Right renal cortex interstitium (tissue), 3 donors: ENCODE measurements around the gene ELP1. TPM values are rescaled to one million over a fixed set of nuclear protein-coding genes. Genes with fewer than 3 reads are reported as not detected.

Experiments used
- DNase-seq, 3 donors: peaks; one replicate each; pipeline ENCODE4 v3.0.0-alpha.2; 2013; ENCODE audit warnings: low read depth in 3 of 3, low spot score in 2 of 3
- polyA plus RNA-seq, 3 donors: library from polyadenylated mRNA; unstranded; fragments of 120-200 nt; gene quantifications; one replicate each; pipeline ENCODE4 v1.2.1, GENCODE V29; 2013; ENCODE audit not compliant: insufficient read length in 3 of 3

Gene ELP1
- polyA plus RNA-seq, 3 donors, result 42.4 to 45.0 (median 42.8) TPM

- peak; percentile 0 to 2 (median 1) for DNase-seq
Measured at GRCh38 chr9:108885643-108886348, 48.1 kb downstream of the ELP1 start.

- DNase-seq, result no peak
Measured at GRCh38 chr9:108884701-108885100, 49.2 kb downstream of the ELP1 start.

- DNase-seq, result no peak
Measured at GRCh38 chr9:108883085-108883484, 50.8 kb downstream of the ELP1 start.

GRCh38 chr9:108882052-108882888, 51.7 kb downstream of the ELP1 start:
- no peak for DNase-seq

- no peak for DNase-seq
Measured at GRCh38 chr9:108880738-108881316, 53.1 kb downstream of the ELP1 start.

GRCh38 chr9:108877524-108877923, 56.4 kb downstream of the ELP1 start:
- DNase-seq, result no peak

GRCh38 chr9:108876425-108876824, 57.5 kb downstream of the ELP1 start:
- DNase-seq, result no peak

- DNase-seq, result no peak
Measured at GRCh38 chr9:108874058-108874788, 59.7 kb downstream of the ELP1 start.

GRCh38 chr9:108869092-108869725, 64.7 kb downstream of the ELP1 start:
- no peak for DNase-seq

- no peak for DNase-seq
Measured at GRCh38 chr9:108867829-108868228, 66.1 kb downstream of the ELP1 start.

- DNase-seq, result no peak
Measured at GRCh38 chr9:108867116-108867515, 66.8 kb downstream of the ELP1 start.

GRCh38 chr9:108866001-108866420, 67.9 kb downstream of the ELP1 start:
- DNase-seq, result no peak

- DNase-seq, result no peak
Measured at GRCh38 chr9:108865037-108865436, 68.9 kb downstream of the ELP1 start.

- no peak for DNase-seq
Measured at GRCh38 chr9:108864446-108864845, 69.5 kb downstream of the ELP1 start.

- DNase-seq, result no peak
Measured at GRCh38 chr9:108863891-108864290, 70.0 kb downstream of the ELP1 start.

GRCh38 chr9:108861997-108862396, 71.9 kb downstream of the ELP1 start, which contains the start of gene ACTL7A:
Gene ACTL7A (plus strand): TSS chr9:108862266. CDS start chr9:108862323, 57 bp downstream.
- no peak for DNase-seq

GRCh38 chr9:108861464-108861863, 72.5 kb downstream of the ELP1 start:
- no peak for DNase-seq

- DNase-seq, result no peak
Measured at GRCh38 chr9:108860764-108861163, 73.2 kb downstream of the ELP1 start.

GRCh38 chr9:108860354-108860753, 73.6 kb downstream of the ELP1 start:
- DNase-seq, result no peak

GRCh38 chr9:108859459-108860114, 74.3 kb downstream of the ELP1 start:
- no peak for DNase-seq
